Breast epithelium (tissue), 4 donors: ENCODE measurements around the gene MAP6. TPM values are rescaled to one million over a fixed set of nuclear protein-coding genes. Genes with fewer than 3 reads are reported as not detected.

Experiments used
- DNase-seq, 2 donors: peaks; one replicate each; pipeline ENCODE4 v3.0.0-alpha.2; 2019; ENCODE audit warnings: low spot score in 2 of 2
- H3K27ac ChIP-seq, 2 donors: fragments of 200-600 bp; sonication (generic) in 1 of 2; one replicate each; pipeline ENCODE4 v1.5.1; 2016 to 2019; ENCODE audit warnings: mild to moderate bottlenecking in 1 of 2
- H3K27me3 ChIP-seq, 2 donors: fragments of 200-600 bp; sonication (generic) in 1 of 2; one replicate each; pipeline versions ENCODE4 v1.5.1 to v1.6.0; 2017 to 2019; ENCODE audit warnings: control low read depth in 1 of 2, mild to moderate bottlenecking in 1 of 2
- H3K36me3 ChIP-seq: fragments of 200-600 bp; one replicate; pipeline ENCODE4 v1.5.1; 2019
- H3K4me1 ChIP-seq, 2 donors: fragments of 200-600 bp; sonication (generic); one replicate each; pipeline ENCODE4 v1.5.1; 2016 to 2019; ENCODE audit warnings: control low read depth in 1 of 2
- H3K4me3 ChIP-seq, 3 donors: fragments of 200-600 bp; sonication (generic); 1 replicate in 2 of 3; 2 replicates in 1 of 3; pipeline ENCODE4 v1.5.1; 2016 to 2019; ENCODE audit warnings: mild to moderate bottlenecking in 3 of 3, moderate library complexity in 2 of 3
- H3K9me3 ChIP-seq, 2 donors: fragments of 200-600 bp; sonication (generic) in 1 of 2; one replicate each; pipeline ENCODE4 v1.5.1; 2016 to 2019; ENCODE audit warnings: control low read depth in 1 of 2
- POLR2A ChIP-seq: fragments of 450-650 bp; IDR thresholded peaks from one replicate; pipeline ENCODE4 v1.6.1; 2016; ENCODE audit warnings: antibody characterized with exemption, mild to moderate bottlenecking, moderate library complexity
- POLR2AphosphoS5 ChIP-seq, 3 donors: sonication (generic); formaldehyde crosslinking; IDR thresholded peaks; one replicate each; pipeline ENCODE4 v1.6.1; 2017; ENCODE audit warnings: antibody characterized with exemption in 3 of 3
- intact Hi-C: fragments of 100-400 bp; cut with DNase I; formaldehyde crosslinking; loops from one replicate; pipeline ENCODE4 v1.15.1; 2023; ENCODE audit warnings: low total_unique reads
- total RNA-seq, 3 donors: library from RNA; depleted of rRNA; stranded (reverse); fragments of >200 nt; gene quantifications; one replicate each; pipeline ENCODE4 v1.1.0, GENCODE V29; 2016
- TF ChIP-seq, protein P1 (sequence below), 3 donors: fragments of 450-650 bp; IDR thresholded peaks; one replicate each; pipeline ENCODE4 v1.5.1; 2016 to 2017; ENCODE audit warnings: antibody characterized with exemption in 3 of 3, mild to moderate bottlenecking in 3 of 3, moderate library complexity in 3 of 3

Gene MAP6
- total RNA-seq, 3 donors from 2014 or later, result 1.6 to 5.0 (median 2.6) TPM

DNA sequence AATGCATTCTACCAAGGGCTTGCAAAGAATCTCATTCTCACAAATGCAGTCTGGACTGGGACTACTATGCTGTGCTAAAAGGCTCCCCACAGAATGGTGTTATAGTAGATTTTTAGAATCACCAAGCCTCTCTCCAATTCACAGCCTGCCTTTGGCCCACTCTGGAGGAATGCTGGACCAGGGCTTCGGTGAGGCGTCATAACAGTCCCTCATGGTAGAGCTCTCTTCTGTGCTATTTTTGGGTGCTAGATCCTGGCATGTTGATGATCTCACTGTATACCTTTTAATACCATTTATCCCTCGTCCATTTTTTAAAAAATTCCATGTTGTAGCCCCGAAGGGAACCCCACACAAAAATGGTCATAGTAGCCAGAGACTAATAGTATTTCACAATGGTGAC is 17.6 kb downstream of the MAP6 start:
- no peaks in the 10 kb centered on the region for H3K9me3 ChIP-seq
- H3K4me3 ChIP-seq, result no peak overlapping the region
- TF ChIP-seq, protein P1, sequence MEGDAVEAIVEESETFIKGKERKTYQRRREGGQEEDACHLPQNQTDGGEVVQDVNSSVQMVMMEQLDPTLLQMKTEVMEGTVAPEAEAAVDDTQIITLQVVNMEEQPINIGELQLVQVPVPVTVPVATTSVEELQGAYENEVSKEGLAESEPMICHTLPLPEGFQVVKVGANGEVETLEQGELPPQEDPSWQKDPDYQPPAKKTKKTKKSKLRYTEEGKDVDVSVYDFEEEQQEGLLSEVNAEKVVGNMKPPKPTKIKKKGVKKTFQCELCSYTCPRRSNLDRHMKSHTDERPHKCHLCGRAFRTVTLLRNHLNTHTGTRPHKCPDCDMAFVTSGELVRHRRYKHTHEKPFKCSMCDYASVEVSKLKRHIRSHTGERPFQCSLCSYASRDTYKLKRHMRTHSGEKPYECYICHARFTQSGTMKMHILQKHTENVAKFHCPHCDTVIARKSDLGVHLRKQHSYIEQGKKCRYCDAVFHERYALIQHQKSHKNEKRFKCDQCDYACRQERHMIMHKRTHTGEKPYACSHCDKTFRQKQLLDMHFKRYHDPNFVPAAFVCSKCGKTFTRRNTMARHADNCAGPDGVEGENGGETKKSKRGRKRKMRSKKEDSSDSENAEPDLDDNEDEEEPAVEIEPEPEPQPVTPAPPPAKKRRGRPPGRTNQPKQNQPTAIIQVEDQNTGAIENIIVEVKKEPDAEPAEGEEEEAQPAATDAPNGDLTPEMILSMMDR (IDR thresholded peaks at IDR 0.05), result no peak
- TF ChIP-seq POLR2AphosphoS5 (IDR thresholded peaks at IDR 0.05) (no peak), POLR2A (no peak)
- no peak overlapping the region for H3K27ac ChIP-seq
- no peaks in the 10 kb centered on the region for H3K36me3 ChIP-seq
- intact Hi-C loops, result no loop called here
- DNase-seq, result no peak
- H3K4me1 ChIP-seq, result no peaks in the 10 kb centered on the region
- H3K27me3 ChIP-seq, result no peaks in the 10 kb centered on the region

DNA sequence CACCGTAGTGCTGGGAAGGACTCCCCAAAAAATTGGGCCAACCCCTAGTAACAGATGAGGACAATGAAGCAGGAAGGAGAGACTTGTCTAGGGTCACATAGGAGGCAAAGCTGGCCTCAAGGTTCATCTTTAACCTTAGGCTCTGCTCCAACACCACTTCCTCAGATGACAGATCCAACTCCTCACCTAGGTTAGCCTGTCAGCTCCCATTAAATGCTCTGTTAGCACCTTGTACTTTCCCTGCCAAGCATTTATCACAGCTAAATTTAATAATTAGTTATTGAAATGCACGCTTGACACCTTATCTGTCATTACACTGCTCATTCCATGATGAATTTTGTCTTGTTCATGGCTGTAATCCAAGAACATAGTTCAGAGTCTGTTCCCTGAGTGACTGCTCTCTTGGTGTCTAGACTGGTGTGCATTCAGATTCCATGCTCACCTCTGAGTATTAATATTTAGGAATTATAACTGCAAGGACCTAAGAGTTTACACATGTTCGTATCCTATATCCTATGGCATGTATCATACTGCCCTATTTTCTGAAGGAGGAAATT is 18.6 kb downstream of the MAP6 start:
- intact Hi-C loops, result no loop called here
- H3K27me3 ChIP-seq, result no peaks in the 10 kb centered on the region
- no peaks in the 10 kb centered on the region for H3K9me3 ChIP-seq
- no peak overlapping the region for H3K27ac ChIP-seq
- no peaks in the 10 kb centered on the region for H3K36me3 ChIP-seq
- no peak for DNase-seq
- H3K4me1 ChIP-seq, result no peaks in the 10 kb centered on the region
- TF ChIP-seq, protein P1 (IDR thresholded peaks at IDR 0.05), result no peak
- TF ChIP-seq POLR2A, result no peak
- no peak overlapping the region for H3K4me3 ChIP-seq

DNA sequence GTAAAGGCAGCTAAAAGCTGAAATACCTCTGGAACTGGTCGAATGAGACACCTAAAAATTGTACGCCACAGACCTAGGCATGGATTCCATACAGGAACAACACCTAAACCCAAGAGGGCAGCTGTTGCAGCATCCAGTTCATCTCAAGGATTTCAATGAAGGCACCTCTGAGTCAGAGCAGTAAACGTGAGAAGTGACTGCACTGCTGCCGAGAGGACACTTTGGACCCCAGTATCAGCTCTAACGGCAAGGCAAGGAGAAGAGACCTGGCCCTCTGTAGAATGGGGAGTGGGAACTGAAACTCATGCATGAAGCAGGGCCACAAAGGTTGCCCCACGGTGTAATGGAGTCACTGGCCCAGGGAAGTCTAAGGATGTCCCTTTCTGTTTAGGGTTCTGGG is 23.9 kb downstream of the MAP6 start:
- DNase-seq, result no peak
- TF ChIP-seq POLR2AphosphoS5 (IDR thresholded peaks at IDR 0.05), result no peak
- TF ChIP-seq, protein P1 (IDR thresholded peaks at IDR 0.05), result no peak
- TF ChIP-seq POLR2A, result no peak
- Histone ChIP-seq H3K36me3 (no peaks in the 10 kb centered on the region), H3K27me3 (no peaks in the 10 kb centered on the region), H3K27ac (no peak overlapping the region), H3K4me3 (no peak overlapping the region), H3K9me3 (no peaks in the 10 kb centered on the region), H3K4me1 (no peaks in the 10 kb centered on the region)
- intact Hi-C loops, result no loop called here

DNA sequence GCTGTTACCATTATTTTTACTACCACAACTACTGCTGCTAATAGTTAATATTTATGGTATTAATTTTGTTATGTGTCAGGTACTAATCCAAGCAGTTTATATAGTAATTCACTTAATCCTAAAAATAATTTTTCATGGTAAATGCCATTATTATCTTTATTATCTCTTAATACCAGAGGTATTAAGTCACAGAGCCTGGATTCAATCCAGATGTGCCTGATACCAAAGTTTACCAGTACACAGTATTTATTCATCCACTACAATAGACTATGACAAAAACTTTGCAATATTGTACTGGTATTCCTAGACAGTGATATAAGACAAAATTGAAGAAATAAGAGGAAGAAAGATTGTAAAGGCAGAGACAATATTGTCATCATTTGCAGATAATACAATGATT is 24.5 kb downstream of the MAP6 start:
- no peaks in the 10 kb centered on the region for H3K4me1 ChIP-seq
- no peaks in the 10 kb centered on the region for H3K9me3 ChIP-seq
- no peak for DNase-seq
- intact Hi-C loops, result no loop called here
- no peak overlapping the region for H3K4me3 ChIP-seq
- no peaks in the 10 kb centered on the region for H3K36me3 ChIP-seq
- H3K27ac ChIP-seq, result no peak overlapping the region
- TF ChIP-seq, protein P1 (IDR thresholded peaks at IDR 0.05), result no peak
- no peak for TF ChIP-seq POLR2AphosphoS5 (IDR thresholded peaks at IDR 0.05)
- TF ChIP-seq POLR2A, result no peak
- no peaks in the 10 kb centered on the region for H3K27me3 ChIP-seq

DNA sequence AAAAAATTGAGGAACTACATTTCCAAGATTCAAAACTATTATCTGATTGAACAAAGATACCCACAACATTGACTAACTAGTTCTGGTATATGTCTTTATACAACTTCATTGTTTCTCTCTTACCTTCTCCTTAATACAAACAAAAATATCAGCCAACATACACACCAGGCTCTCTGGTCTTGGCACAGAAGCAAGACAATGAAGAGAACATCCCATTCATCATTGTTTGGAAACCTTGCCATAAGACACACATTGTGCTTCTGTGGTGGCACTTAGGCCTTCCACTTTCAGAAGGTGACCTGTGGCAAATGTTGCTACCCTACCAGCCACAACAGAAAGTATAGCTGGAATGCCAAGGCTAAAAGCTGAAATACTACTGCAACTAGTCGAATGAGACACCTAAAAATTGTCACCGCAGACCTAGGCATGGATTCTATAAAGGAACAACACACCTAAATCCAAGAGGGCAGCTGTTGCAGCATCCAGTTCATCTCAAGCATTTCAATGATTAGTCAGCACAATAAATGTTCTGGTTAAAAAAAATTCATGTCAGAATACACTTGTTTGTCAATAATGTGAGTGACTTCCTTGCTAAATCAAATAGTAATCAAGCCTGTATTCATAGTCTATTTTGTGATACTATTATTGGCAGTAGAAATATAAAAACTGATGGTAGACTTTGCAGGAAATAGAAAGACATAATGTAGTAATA is 26.3 kb downstream of the MAP6 start:
- no peaks in the 10 kb centered on the region for H3K36me3 ChIP-seq
- no peaks in the 10 kb centered on the region for H3K27me3 ChIP-seq
- H3K4me1 ChIP-seq, result no peaks in the 10 kb centered on the region
- no peaks in the 10 kb centered on the region for H3K9me3 ChIP-seq
- intact Hi-C loops, result no loop called here
- TF ChIP-seq POLR2A, result no peak
- TF ChIP-seq, protein P1 (IDR thresholded peaks at IDR 0.05), result no peak
- no peak for TF ChIP-seq POLR2AphosphoS5 (IDR thresholded peaks at IDR 0.05)
- H3K27ac ChIP-seq, result no peak overlapping the region
- H3K4me3 ChIP-seq, result no peak overlapping the region
- DNase-seq, result peak in 1 of 2 donors; percentile 29
